BLaER1 treated with 17β-estradiol and CSF1 and Interleukin-3, amounts not matched to agents 10 nM and 100 nM (cell line): ENCODE data around the gene PDE7B.
A peak's percentile ranks its signal among the peaks of the same experiment; 100 is the strongest.

ENCODE experiments used
- H3K27ac ChIP-seq, 11 experiments: shearing (Covaris generic); formaldehyde crosslinking; 2 replicates each; pipeline ENCODE4 v1.8.1; 2022
- H3K27me3 ChIP-seq, 11 experiments: shearing (Covaris generic); formaldehyde crosslinking; 2 replicates each; pipeline ENCODE4 v1.8.1; 2022
- H3K36me3 ChIP-seq, 11 experiments: shearing (Covaris generic); formaldehyde crosslinking; 2 replicates each; pipeline ENCODE4 v1.8.1; 2022
- H3K4me1 ChIP-seq, 10 experiments: shearing (Covaris generic); formaldehyde crosslinking; 2 replicates each; pipeline ENCODE4 v1.8.1; 2022
- H3K4me2 ChIP-seq, 11 experiments: shearing (Covaris generic); formaldehyde crosslinking; 2 replicates each; pipeline ENCODE4 v1.8.1; 2022
- H3K4me3 ChIP-seq, 10 experiments: shearing (Covaris generic); formaldehyde crosslinking; 2 replicates each; pipeline ENCODE4 v1.8.1; 2022
- H3K9ac ChIP-seq, 11 experiments: shearing (Covaris generic); formaldehyde crosslinking; 2 replicates each; pipeline ENCODE4 v1.8.1; 2022
- H3K9me3 ChIP-seq, 11 experiments: shearing (Covaris generic); formaldehyde crosslinking; replicated peaks in 1 of 11; 2 replicates each; pipeline ENCODE4 v1.8.1; 2022
- H4K20me1 ChIP-seq, 11 experiments: shearing (Covaris generic); formaldehyde crosslinking; 2 replicates each; pipeline ENCODE4 v1.8.1; 2022
- Cebpa-rat ChIP-seq, 11 experiments: shearing (Covaris generic); IDR thresholded peaks; 2 replicates each; pipeline ENCODE4 v1.8.1; 2022

PDE7B gene

DNA sequence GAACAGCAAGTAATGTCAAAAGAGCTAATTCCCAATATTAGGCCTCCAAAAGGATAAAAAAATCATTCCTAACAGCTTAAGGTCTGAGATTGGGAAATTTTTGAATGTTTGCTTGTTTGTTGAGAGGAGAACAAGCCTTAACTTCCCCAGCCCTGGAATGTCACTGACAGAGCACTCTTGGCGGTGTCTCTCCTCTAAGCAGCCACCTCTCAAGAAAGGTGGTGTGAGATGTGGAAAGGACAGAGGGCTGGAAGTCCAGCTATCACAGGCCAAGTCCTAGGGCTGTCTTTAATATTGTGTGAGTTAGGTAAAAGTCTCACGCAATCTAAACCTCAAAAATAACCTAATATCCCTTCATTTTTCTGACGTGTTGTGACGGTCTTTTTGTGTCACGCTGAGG lies 297.0 kb downstream of the PDE7B start:
- H3K27me3 ChIP-seq: no peaks in the 10 kb centered on the region
- TF ChIP-seq Cebpa-rat (IDR thresholded peaks at IDR 0.05): no peak

DNA sequence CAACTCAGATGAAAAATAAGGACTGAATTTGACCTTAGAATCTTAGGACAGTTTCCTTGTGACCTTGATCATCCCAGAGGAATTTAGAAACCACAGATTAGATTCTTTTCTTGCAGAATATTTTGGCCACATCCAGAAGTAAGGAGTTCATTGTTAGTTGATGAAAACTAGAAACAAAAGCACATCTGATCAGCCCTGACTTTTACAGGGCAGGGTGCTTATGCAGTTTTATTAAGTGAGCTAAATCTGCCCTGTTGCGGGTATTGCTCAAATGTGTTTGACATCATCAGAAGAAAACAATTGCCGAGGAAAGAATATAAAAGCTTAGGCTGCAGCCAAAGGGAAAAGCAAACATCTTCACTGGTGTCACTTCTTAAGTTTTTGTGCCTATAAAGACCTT lies 297.8 kb downstream of the PDE7B start:
- Histone ChIP-seq H3K4me1 (peaks cover 0 to 8% (median 5%) of the 10 kb centered on the region in 10 experiments; a peak in 7 of 20 replicates), H3K4me3 (no peak overlapping the region), H3K27me3 (no peaks in the 10 kb centered on the region), H4K20me1 (no peaks in the 10 kb centered on the region), H3K9me3 (no peaks in the 10 kb centered on the region), H3K36me3 (no peaks in the 10 kb centered on the region), H3K9ac (no peak overlapping the region), H3K27ac (no peak overlapping the region), H3K4me2 (no peak overlapping the region)
- no peak for TF ChIP-seq Cebpa-rat (IDR thresholded peaks at IDR 0.05)

More for the DNA sequence above, 297.0 kb downstream of the PDE7B start:
- no peak overlapping the region for H3K9ac ChIP-seq
- H4K20me1 ChIP-seq: no peaks in the 10 kb centered on the region
- peaks cover 0 to 8% (median 5%) of the 10 kb centered on the region in 10 experiments; a peak in 7 of 20 replicates for H3K4me1 ChIP-seq
- no peak overlapping the region for H3K4me2 ChIP-seq
- no peak overlapping the region for H3K27ac ChIP-seq
- H3K9me3 ChIP-seq: no peaks in the 10 kb centered on the region
- H3K36me3 ChIP-seq: no peaks in the 10 kb centered on the region
- no peak overlapping the region for H3K4me3 ChIP-seq

DNA sequence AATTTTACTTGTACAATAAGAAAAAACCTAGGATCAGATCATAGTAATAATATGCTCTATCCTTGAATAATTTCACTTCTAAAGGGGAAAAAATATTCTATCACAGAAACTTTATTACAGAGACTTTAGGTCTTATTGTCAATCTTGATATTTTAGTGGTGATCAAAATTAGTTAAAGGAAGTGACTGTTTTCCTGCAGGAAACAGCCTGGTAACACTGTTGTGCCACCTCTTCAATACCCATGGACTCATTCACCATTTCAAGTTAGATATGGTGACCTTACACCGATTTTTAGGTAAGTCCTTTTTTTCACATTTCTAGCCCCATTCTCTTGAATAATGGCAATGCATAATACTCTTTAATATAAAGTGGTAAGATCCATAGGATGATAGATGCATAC lies 299.5 kb downstream of the PDE7B start:
- H3K27me3 ChIP-seq: no peaks in the 10 kb centered on the region
- peaks cover 0 to 8% (median 5%) of the 10 kb centered on the region in 10 experiments; a peak in 7 of 20 replicates for H3K4me1 ChIP-seq
- H3K9me3 ChIP-seq: no peaks in the 10 kb centered on the region
- no peaks in the 10 kb centered on the region for H4K20me1 ChIP-seq
- H3K27ac ChIP-seq: no peak overlapping the region
- peak overlapping the region in 7 of 11 experiments; percentile 1 to 56 (median 38); a peak in 7 of 22 replicates for H3K4me2 ChIP-seq
- no peak for TF ChIP-seq Cebpa-rat (IDR thresholded peaks at IDR 0.05)
- no peak overlapping the region for H3K9ac ChIP-seq
- no peak overlapping the region for H3K4me3 ChIP-seq
- H3K36me3 ChIP-seq: no peaks in the 10 kb centered on the region

DNA sequence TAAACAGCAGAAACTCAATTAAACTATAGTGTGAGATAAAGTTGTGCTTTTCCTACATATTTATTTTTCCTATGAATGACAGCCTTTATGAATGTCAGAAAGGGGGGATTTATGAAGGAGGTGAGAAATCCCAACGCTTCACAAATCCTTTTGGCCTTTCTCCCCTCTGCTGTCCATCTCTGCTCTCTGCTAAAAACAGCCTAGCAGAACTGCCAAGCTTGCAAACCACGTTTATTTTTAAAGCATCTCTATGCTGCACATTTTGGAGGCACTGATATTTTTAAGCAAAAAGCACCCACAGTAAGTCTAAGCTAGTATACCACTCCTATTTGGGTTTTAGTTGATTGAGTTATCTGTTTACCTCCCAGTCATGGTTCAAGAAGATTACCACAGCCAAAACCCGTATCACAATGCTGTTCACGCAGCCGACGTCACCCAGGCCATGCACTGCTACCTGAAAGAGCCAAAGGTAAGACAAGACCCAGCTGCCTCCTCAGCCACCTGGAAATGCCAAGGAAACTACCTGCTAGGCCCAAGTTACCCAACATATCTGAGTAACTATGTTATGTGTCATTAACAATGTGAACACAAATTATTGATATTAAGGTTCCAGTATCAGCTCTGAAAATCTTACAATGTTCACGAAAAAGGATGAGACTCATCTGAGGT lies 302.3 kb downstream of the PDE7B start:
- Histone ChIP-seq H4K20me1 (no peaks in the 10 kb centered on the region), H3K4me3 (no peak overlapping the region), H3K36me3 (no peaks in the 10 kb centered on the region), H3K9ac (no peak overlapping the region), H3K4me2 (no peak overlapping the region), H3K4me1 (peaks cover 0 to 8% (median 5%) of the 10 kb centered on the region in 10 experiments; a peak in 7 of 20 replicates), H3K9me3 (no peaks in the 10 kb centered on the region), H3K27me3 (no peaks in the 10 kb centered on the region), H3K27ac (no peak overlapping the region)
- no peak for TF ChIP-seq Cebpa-rat (IDR thresholded peaks at IDR 0.05)

DNA sequence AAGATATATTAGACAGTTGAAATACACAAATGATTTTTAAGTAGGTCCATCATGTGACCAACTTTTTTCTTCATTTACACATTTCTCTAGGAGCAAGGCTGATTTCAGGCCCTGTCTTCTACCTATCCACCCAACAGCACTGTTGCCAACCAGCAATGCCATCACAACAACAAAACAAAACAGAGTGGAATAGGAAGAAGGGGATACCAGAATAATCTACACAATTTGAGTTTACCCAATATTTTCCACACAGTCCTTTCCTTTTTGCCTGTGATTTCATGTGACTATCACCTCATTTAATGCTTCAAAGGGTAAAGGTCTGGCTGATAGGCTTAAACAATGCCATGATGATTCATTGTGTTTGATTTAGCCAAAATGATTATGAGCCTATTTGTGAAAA lies 303.7 kb downstream of the PDE7B start:
- TF ChIP-seq Cebpa-rat (IDR thresholded peaks at IDR 0.05): no peak
- no peaks in the 10 kb centered on the region for H3K9me3 ChIP-seq
- H3K36me3 ChIP-seq: no peaks in the 10 kb centered on the region
- H3K27ac ChIP-seq: no peak overlapping the region
- H3K27me3 ChIP-seq: no peaks in the 10 kb centered on the region
- H3K4me1 ChIP-seq: peaks cover 0 to 8% (median 5%) of the 10 kb centered on the region in 10 experiments; a peak in 7 of 20 replicates
- no peak overlapping the region for H3K4me2 ChIP-seq
- H3K4me3 ChIP-seq: no peak overlapping the region
- no peaks in the 10 kb centered on the region for H4K20me1 ChIP-seq
- H3K9ac ChIP-seq: no peak overlapping the region

GRCh38 chr6:136157743-136158142 lies 306.2 kb downstream of the PDE7B start:
- H3K9me3 ChIP-seq: peaks cover 8 to 19% (median 11%) of the 10 kb centered on the region in 11 experiments; a peak in 19 of 22 replicates
- no peaks in the 10 kb centered on the region for H3K4me1 ChIP-seq
- H3K4me3 ChIP-seq: no peak overlapping the region
- no peaks in the 10 kb centered on the region; a peak in 1 of 22 replicates for H3K36me3 ChIP-seq
- TF ChIP-seq Cebpa-rat (IDR thresholded peaks at IDR 0.05): no peak
- no peaks in the 10 kb centered on the region for H3K27me3 ChIP-seq
- H3K9ac ChIP-seq: no peak overlapping the region
- no peak overlapping the region for H3K4me2 ChIP-seq
- H4K20me1 ChIP-seq: no peaks in the 10 kb centered on the region
- H3K27ac ChIP-seq: no peak overlapping the region

DNA sequence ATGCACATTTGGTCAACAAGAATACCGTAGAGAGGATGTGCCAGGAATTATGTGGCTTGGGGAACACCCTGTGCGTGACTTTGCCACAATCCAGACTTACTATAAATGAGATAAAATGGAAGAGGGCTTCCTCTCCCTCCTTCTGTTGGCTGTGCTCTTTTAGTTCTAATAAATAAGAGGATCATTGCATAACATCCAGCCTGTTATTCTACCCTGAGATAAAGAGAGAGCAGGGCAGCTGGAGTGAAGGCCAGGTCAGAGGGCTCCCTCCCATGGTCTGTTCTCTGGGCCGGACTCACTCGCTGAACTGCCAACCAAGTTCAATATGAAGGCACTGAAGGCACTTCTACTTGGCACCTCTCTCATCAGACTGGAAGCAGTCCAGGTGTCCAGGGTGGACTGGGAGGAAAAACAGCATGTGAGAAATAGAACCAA lies 306.9 kb downstream of the PDE7B start:
- no peak for TF ChIP-seq Cebpa-rat (IDR thresholded peaks at IDR 0.05)
- H3K27me3 ChIP-seq: no peaks in the 10 kb centered on the region
- no peaks in the 10 kb centered on the region; a peak in 1 of 22 replicates for H3K36me3 ChIP-seq
- H3K4me1 ChIP-seq: no peaks in the 10 kb centered on the region
- H3K27ac ChIP-seq: no peak overlapping the region
- no peaks in the 10 kb centered on the region for H4K20me1 ChIP-seq
- peaks cover 11 to 25% (median 18%) of the 10 kb centered on the region in 11 experiments; a peak in 19 of 22 replicates for H3K9me3 ChIP-seq
- no peak overlapping the region for H3K9ac ChIP-seq
- no peak overlapping the region for H3K4me2 ChIP-seq
- no peak overlapping the region for H3K4me3 ChIP-seq

DNA sequence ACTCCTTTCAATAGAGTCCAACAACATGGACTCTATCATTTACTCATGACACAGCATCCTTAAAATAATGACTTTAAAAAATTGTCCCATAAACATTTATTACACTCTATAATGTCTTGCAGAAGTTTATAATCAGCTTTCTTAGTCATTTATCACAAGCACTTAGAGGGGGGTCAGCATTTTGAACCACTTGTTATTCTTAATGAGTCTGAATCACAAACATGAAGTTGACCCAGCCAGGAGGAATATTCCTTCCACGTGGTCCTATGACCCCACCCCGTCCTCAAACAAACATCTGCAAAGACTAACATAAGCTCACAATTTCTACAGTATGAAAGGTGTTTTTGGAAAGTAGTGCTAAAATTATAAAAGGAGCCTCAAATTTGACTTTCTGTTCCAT lies 307.5 kb downstream of the PDE7B start:
- no peaks in the 10 kb centered on the region for H3K4me1 ChIP-seq
- H4K20me1 ChIP-seq: no peaks in the 10 kb centered on the region
- no peak for TF ChIP-seq Cebpa-rat (IDR thresholded peaks at IDR 0.05)
- no peak overlapping the region for H3K9ac ChIP-seq
- H3K9me3 ChIP-seq: peaks cover 11 to 31% (median 18%) of the 10 kb centered on the region in 11 experiments; a peak in 19 of 22 replicates
- no peaks in the 10 kb centered on the region for H3K27me3 ChIP-seq
- H3K4me2 ChIP-seq: no peak overlapping the region
- H3K4me3 ChIP-seq: no peak overlapping the region
- no peaks in the 10 kb centered on the region; a peak in 1 of 22 replicates for H3K36me3 ChIP-seq
- no peak overlapping the region for H3K27ac ChIP-seq

GRCh38 chr6:136160250-136160649 lies 308.7 kb downstream of the PDE7B start:
- no peak overlapping the region for H3K4me2 ChIP-seq
- no peaks in the 10 kb centered on the region for H4K20me1 ChIP-seq
- H3K9me3 ChIP-seq: peaks cover 11 to 34% (median 18%) of the 10 kb centered on the region in 11 experiments; a peak in 19 of 22 replicates
- no peak overlapping the region for H3K4me3 ChIP-seq
- TF ChIP-seq Cebpa-rat (IDR thresholded peaks at IDR 0.05): no peak
- H3K4me1 ChIP-seq: no peaks in the 10 kb centered on the region
- no peak overlapping the region for H3K27ac ChIP-seq
- no peak overlapping the region for H3K9ac ChIP-seq
- H3K36me3 ChIP-seq: no peaks in the 10 kb centered on the region; a peak in 1 of 22 replicates
- H3K27me3 ChIP-seq: no peaks in the 10 kb centered on the region

GRCh38 chr6:136161950-136162349 lies 310.4 kb downstream of the PDE7B start:
- H3K4me3 ChIP-seq: no peak overlapping the region
- no peaks in the 10 kb centered on the region; a peak in 1 of 22 replicates for H3K36me3 ChIP-seq

More at GRCh38 chr6:136161950-136162349, 310.4 kb downstream of the PDE7B start:
- no peaks in the 10 kb centered on the region for H3K27me3 ChIP-seq
- no peak overlapping the region for H3K4me2 ChIP-seq
- H3K9me3 ChIP-seq: peaks cover 11 to 35% (median 21%) of the 10 kb centered on the region in 11 experiments; a peak in 21 of 22 replicates
- H4K20me1 ChIP-seq: no peaks in the 10 kb centered on the region
- H3K4me1 ChIP-seq: no peaks in the 10 kb centered on the region
- no peak overlapping the region for H3K27ac ChIP-seq
- H3K9ac ChIP-seq: no peak overlapping the region
- TF ChIP-seq Cebpa-rat (IDR thresholded peaks at IDR 0.05): no peak
